ENCODE results near the gene SH3GL2. TPM values are rescaled to one million over a fixed set of nuclear protein-coding genes. Genes with fewer than 3 reads are reported as not detected.

The SH3GL2 gene
- total RNA-seq, 1 donor from 2014 or later, result 0.07 TPM

- H3K27me3 Mint-ChIP-seq (ENCODE audit: low read depth), result no peaks in the 10 kb centered on the region
- no peaks in the 10 kb centered on the region for H3K4me1 Mint-ChIP-seq (ENCODE audit: low read depth)
- H3K9me3 Mint-ChIP-seq (ENCODE audit: low read depth), result peaks cover 23% of the 10 kb centered on the region
- no peak overlapping the region for H3K4me3 Mint-ChIP-seq (ENCODE audit: unreplicated experiment)
- no peak for TF ChIP-seq CTCF (IDR thresholded peaks at IDR 0.05)
- no peak overlapping the region for H3K27ac Mint-ChIP-seq (ENCODE audit: unreplicated experiment)
- no peaks in the 10 kb centered on the region for H3K36me3 Mint-ChIP-seq (ENCODE audit: low read depth)
- no peak for DNase-seq (ENCODE audit: low spot score)
Measured at GRCh38 chr9:17551023-17551422, 27.8 kb upstream of the SH3GL2 start.

GRCh38 chr9:17555362-17556054, 23.4 kb upstream of the SH3GL2 start:
- no peaks in the 10 kb centered on the region for H3K4me1 Mint-ChIP-seq (ENCODE audit: low read depth)
- peaks cover 12% of the 10 kb centered on the region for H3K27me3 Mint-ChIP-seq (ENCODE audit: low read depth)
- no peak for TF ChIP-seq CTCF (IDR thresholded peaks at IDR 0.05)
- no peaks in the 10 kb centered on the region for H3K9me3 Mint-ChIP-seq (ENCODE audit: low read depth)
- DNase-seq (ENCODE audit: low spot score), result no peak
- no peak overlapping the region for H3K27ac Mint-ChIP-seq (ENCODE audit: unreplicated experiment)
- no peak overlapping the region for H3K4me3 Mint-ChIP-seq (ENCODE audit: unreplicated experiment)
- H3K36me3 Mint-ChIP-seq (ENCODE audit: low read depth), result no peaks in the 10 kb centered on the region

- no peak for DNase-seq (ENCODE audit: low spot score)
- peaks cover 13% of the 10 kb centered on the region for H3K27me3 Mint-ChIP-seq (ENCODE audit: low read depth)
- no peak for TF ChIP-seq CTCF (IDR thresholded peaks at IDR 0.05)
- no peaks in the 10 kb centered on the region for H3K36me3 Mint-ChIP-seq (ENCODE audit: low read depth)
- H3K4me3 Mint-ChIP-seq (ENCODE audit: unreplicated experiment), result no peak overlapping the region
- no peaks in the 10 kb centered on the region for H3K4me1 Mint-ChIP-seq (ENCODE audit: low read depth)
- no peak overlapping the region for H3K27ac Mint-ChIP-seq (ENCODE audit: unreplicated experiment)
- H3K9me3 Mint-ChIP-seq (ENCODE audit: low read depth), result no peaks in the 10 kb centered on the region
Measured at GRCh38 chr9:17556255-17556654, 22.6 kb upstream of the SH3GL2 start.

GRCh38 chr9:17556935-17557334, 21.9 kb upstream of the SH3GL2 start:
- Mint-ChIP-seq H3K9me3 (ENCODE audit: low read depth) (no peaks in the 10 kb centered on the region), H3K4me1 (ENCODE audit: low read depth) (no peaks in the 10 kb centered on the region), H3K27me3 (ENCODE audit: low read depth) (peaks cover 15% of the 10 kb centered on the region), H3K36me3 (ENCODE audit: low read depth) (no peaks in the 10 kb centered on the region), H3K27ac (ENCODE audit: unreplicated experiment) (no peak overlapping the region), H3K4me3 (ENCODE audit: unreplicated experiment) (no peak overlapping the region)
- no peak for DNase-seq (ENCODE audit: low spot score)
- TF ChIP-seq CTCF (IDR thresholded peaks at IDR 0.05), result no peak

GRCh38 chr9:17571825-17572224, 7.0 kb upstream of the SH3GL2 start:
- H3K27ac Mint-ChIP-seq (ENCODE audit: unreplicated experiment), result no peak overlapping the region

More at GRCh38 chr9:17571825-17572224, 7.0 kb upstream of the SH3GL2 start:
- Mint-ChIP-seq H3K9me3 (ENCODE audit: low read depth) (no peaks in the 10 kb centered on the region), H3K27me3 (ENCODE audit: low read depth) (peaks cover 50% of the 10 kb centered on the region), H3K4me1 (ENCODE audit: low read depth) (no peaks in the 10 kb centered on the region), H3K36me3 (ENCODE audit: low read depth) (no peaks in the 10 kb centered on the region), H3K4me3 (ENCODE audit: unreplicated experiment) (no peak overlapping the region)
- no peak for TF ChIP-seq CTCF (IDR thresholded peaks at IDR 0.05)
- no peak for DNase-seq (ENCODE audit: low spot score)
